HEK293T (cell line): ENCODE data around the gene TDRD9.

Source experiments
- CTCF ChIA-PET: fragments of 350-600 bp; formaldehyde crosslinking; extraction: SDS; loops from one replicate; lab custom pipeline; 2021; ENCODE audit warnings: antibody characterized with exemption, inconsistent platforms; lab: Yijun Ruan, JAX
- POLR2A ChIA-PET: fragments of 350-600 bp; formaldehyde crosslinking; extraction: SDS; loops from one replicate; lab custom pipeline; 2020; ENCODE audit warnings: antibody characterized with exemption, inconsistent platforms; lab: Yijun Ruan, JAX
- DNase-seq: peaks from one replicate; pipeline ENCODE4 v3.0.0; 2012; ENCODE audit warnings: mixed read lengths; ENCODE audit errors: extremely low spot score
- ARNT ChIP-seq: fragments of 450-650 bp; IDR thresholded peaks from 2 replicates; pipeline ENCODE4 v1.6.1; 2017; ENCODE audit warnings: mild to moderate bottlenecking
- BHLHE40 ChIP-seq: fragments of 450-650 bp; IDR thresholded peaks from 2 replicates; pipeline ENCODE4 v1.6.1; 2016; ENCODE audit warnings: mild to moderate bottlenecking, moderate library complexity, borderline replicate concordance
- CTBP1 ChIP-seq: fragments of 450-650 bp; IDR thresholded peaks from 2 replicates; pipeline ENCODE4 v1.6.1; 2016; ENCODE audit warnings: borderline replicate concordance
- ELF4 ChIP-seq: fragments of 450-650 bp; IDR thresholded peaks from 2 replicates; pipeline ENCODE4 v1.6.1; 2017; ENCODE audit warnings: antibody characterized with exemption
- FOXA1 ChIP-seq: fragments of 450-650 bp; IDR thresholded peaks from 2 replicates; pipeline ENCODE4 v1.6.1; 2016; ENCODE audit warnings: mild to moderate bottlenecking
- FOXK2 ChIP-seq: fragments of 450-650 bp; IDR thresholded peaks from 2 replicates; pipeline ENCODE4 v1.6.1; 2016; ENCODE audit warnings: mild to moderate bottlenecking
- FOXM1 ChIP-seq: fragments of 450-650 bp; IDR thresholded peaks from 2 replicates; pipeline ENCODE4 v1.6.1; 2017; ENCODE audit warnings: mild to moderate bottlenecking, borderline replicate concordance
- HDGF ChIP-seq: fragments of 450-650 bp; IDR thresholded peaks from 2 replicates; pipeline ENCODE4 v1.6.1; 2017; ENCODE audit warnings: antibody characterized with exemption, borderline replicate concordance
- L3MBTL2 ChIP-seq: fragments of 450-650 bp; conservative IDR thresholded peaks from 2 replicates; pipeline ENCODE4 v1.6.1; 2016; ENCODE audit warnings: mild to moderate bottlenecking
- LEF1 ChIP-seq: fragments of 450-650 bp; IDR thresholded peaks from 2 replicates; pipeline ENCODE4 v1.6.1; 2017; ENCODE audit warnings: mild to moderate bottlenecking, borderline replicate concordance
- NFRKB ChIP-seq: fragments of 450-650 bp; IDR thresholded peaks from 2 replicates; pipeline ENCODE4 v1.6.1; 2016; ENCODE audit warnings: mild to moderate bottlenecking, moderate library complexity
- PKNOX1 ChIP-seq: fragments of 450-650 bp; IDR thresholded peaks from 2 replicates; pipeline ENCODE4 v1.6.1; 2016
- SP1 ChIP-seq: fragments of 450-650 bp; IDR thresholded peaks from 2 replicates; pipeline ENCODE4 v1.6.1; 2017
- SUZ12 ChIP-seq: fragments of 450-650 bp; IDR thresholded peaks from 2 replicates; pipeline ENCODE4 v1.6.1; 2016; ENCODE audit warnings: mild to moderate bottlenecking
- TARDBP ChIP-seq: fragments of 450-650 bp; IDR thresholded peaks from 2 replicates; pipeline ENCODE4 v1.6.1; 2016
- ZNF384 ChIP-seq: fragments of 450-650 bp; IDR thresholded peaks from 2 replicates; pipeline ENCODE4 v1.6.1; 2016

The TDRD9 gene

GRCh38 chr14:103882503-103883262, 45.6 kb upstream of the TDRD9 start:
- CTCF ChIA-PET: interaction anchor here (0.7 kb wide), 1 partner anchor 18 kb away, joined by 3 read pairs; no protein-coding TSS in a partner anchor
- no peak for DNase-seq
- POLR2A ChIA-PET: no interaction called here
- TF ChIP-seq FOXA1: no peak
- no peak for TF ChIP-seq TARDBP
- TF ChIP-seq FOXK2: no peak
- TF ChIP-seq LEF1: no peak
- TF ChIP-seq SP1: no peak
- TF ChIP-seq ARNT: no peak
- TF ChIP-seq HDGF: no peak
- TF ChIP-seq PKNOX1: no peak
- TF ChIP-seq ELF4: no peak
- TF ChIP-seq NFRKB: no peak

- no peak for DNase-seq
- no peak for TF ChIP-seq ELF4
- TF ChIP-seq NFRKB: no peak
- TF ChIP-seq TARDBP: no peak
- TF ChIP-seq BHLHE40: no peak
- no peak for TF ChIP-seq L3MBTL2
- TF ChIP-seq CTBP1: no peak
- no peak for TF ChIP-seq ZNF384
- no peak for TF ChIP-seq LEF1
- TF ChIP-seq SP1: no peak
- no peak for TF ChIP-seq FOXA1
- no peak for TF ChIP-seq PKNOX1
- TF ChIP-seq SUZ12: no peak
- no peak for TF ChIP-seq FOXK2
- TF ChIP-seq FOXM1: no peak
- CTCF ChIA-PET: no interaction called here
- POLR2A ChIA-PET: no interaction called here
Observed at GRCh38 chr14:103883263-103883523, 45.1 kb upstream of the TDRD9 start.

GRCh38 chr14:103884854-103885253, 43.4 kb upstream of the TDRD9 start:
- ChIA-PET CTCF (interaction anchor here (1.2 kb wide), 1 partner anchor 16 kb away, joined by 4 read pairs; no protein-coding TSS in a partner anchor), POLR2A (no interaction called here)
- TF ChIP-seq FOXM1: no peak
- no peak for TF ChIP-seq LEF1
- no peak for TF ChIP-seq ELF4
- no peak for TF ChIP-seq SUZ12
- no peak for TF ChIP-seq FOXA1
- TF ChIP-seq ARNT: no peak
- no peak for TF ChIP-seq PKNOX1
- TF ChIP-seq BHLHE40: no peak
- no peak for TF ChIP-seq TARDBP
- TF ChIP-seq SP1: no peak
- TF ChIP-seq NFRKB: no peak
- no peak for TF ChIP-seq FOXK2
- no peak for TF ChIP-seq L3MBTL2
- TF ChIP-seq ZNF384: no peak
- no peak for DNase-seq

- no peak for TF ChIP-seq TARDBP
- no peak for TF ChIP-seq BHLHE40
- no peak for TF ChIP-seq NFRKB
- no peak for TF ChIP-seq LEF1
- no peak for TF ChIP-seq ELF4
- POLR2A ChIA-PET: no interaction called here
- DNase-seq: no peak
- CTCF ChIA-PET: interaction anchor here (0.5 kb wide), 1 partner anchor 260 kb away, joined by 4 read pairs; no protein-coding TSS in a partner anchor
Observed at GRCh38 chr14:103885509-103885932, 42.7 kb upstream of the TDRD9 start.

- ChIA-PET CTCF (interaction anchor here (0.5 to 0.9 kb wide), 4 partner anchors 14 to 353 kb away, joined by 3 to 6 read pairs (median 3); no protein-coding TSS in a partner anchor), POLR2A (interaction anchor here (0.9 kb wide), 1 partner anchor 18 kb away, joined by 3 read pairs; no protein-coding TSS in a partner anchor)
- TF ChIP-seq SUZ12 (no peak), NFRKB (no peak), FOXK2 (no peak), CTBP1 (no peak), ARNT (no peak), BHLHE40 (no peak), TARDBP (no peak), FOXA1 (no peak), FOXM1 (no peak), SP1 (no peak), ZNF384 (no peak), ELF4 (no peak), PKNOX1 (no peak), L3MBTL2 (no peak), LEF1 (no peak), HDGF (no peak)
- DNase-seq: no peak
Observed at GRCh38 chr14:103886304-103887169, 41.7 kb upstream of the TDRD9 start.
